Esophagus squamous epithelium (tissue), 5 donors: ENCODE results near the gene WBP2NL. TPM values are rescaled to one million over a fixed set of nuclear protein-coding genes. Genes with fewer than 3 reads are reported as not detected.
A peak's percentile ranks its signal among the peaks of the same experiment; 100 is the strongest.
"Not testable (repeated sequence)": the region's sequence is repeated elsewhere in the genome, so short reads cannot be mapped to it uniquely, and the experiment has no call there.

Experiments used
- DNase-seq: peaks from one replicate; lab custom pipeline; 2025; lab: John Stamatoyannopoulos, UW
- H3K27ac ChIP-seq, 4 donors: fragments of 200-600 bp; sonication (generic); one replicate each; pipeline ENCODE4 v1.5.1; 2016 to 2019; ENCODE audit warnings: mild to moderate bottlenecking in 1 of 4
- H3K27me3 ChIP-seq, 4 donors: fragments of 200-600 bp; sonication (generic); 1 replicate in 3 of 4; 2 replicates in 1 of 4; pipeline versions ENCODE4 v1.5.1 to v1.6.0; 2017 to 2021; ENCODE audit warnings: antibody characterized with exemption in 1 of 4
- H3K36me3 ChIP-seq, 3 donors: fragments of 200-600 bp; sonication (generic); one replicate each; pipeline ENCODE4 v1.5.1; 2016 to 2019
- H3K4me1 ChIP-seq, 3 donors: fragments of 200-600 bp; sonication (generic); one replicate each; pipeline ENCODE4 v1.5.1; 2017 to 2019
- H3K4me3 ChIP-seq, 4 donors: fragments of 200-600 bp; sonication (generic); 1 replicate in 3 of 4; 2 replicates in 1 of 4; pipeline ENCODE4 v1.5.1; 2016 to 2019; ENCODE audit warnings: mild to moderate bottlenecking in 2 of 4, moderate library complexity in 1 of 4
- H3K9me3 ChIP-seq, 3 donors: fragments of 200-600 bp; sonication (generic); one replicate each; pipeline ENCODE4 v1.5.1; 2016 to 2019
- CTCF ChIP-seq, 6 experiments: fragments of 450-650 bp in 4 of 6; fragments of 200-600 bp in 2 of 6; sonication (generic) in 2 of 6; IDR thresholded peaks; one replicate each; pipeline ENCODE4 v1.5.1; 2016 to 2019; ENCODE audit warnings: antibody characterized with exemption in 6 of 6, mild to moderate bottlenecking in 4 of 6, moderate library complexity in 4 of 6
- POLR2A ChIP-seq, 4 donors: fragments of 450-650 bp; IDR thresholded peaks; one replicate each; pipeline ENCODE4 v1.6.1; 2017; ENCODE audit warnings: antibody characterized with exemption in 4 of 4, mild to moderate bottlenecking in 4 of 4, moderate library complexity in 3 of 4
- WGBS, 2 donors: methylation state at CpG; one replicate each; pipeline ENCODE4 v1.1.5; 2018; 5-methylcytosine and 5-hydroxymethylcytosine counted together
- intact Hi-C: fragments of 100-400 bp; cut with DNase I; formaldehyde crosslinking; loops from one replicate; pipeline ENCODE4 v1.15.0; 2022
- total RNA-seq, 4 donors: library from RNA; depleted of rRNA; stranded (reverse); fragments of >200 nt; gene quantifications; one replicate each; pipeline ENCODE4 v1.1.0, GENCODE V29; 2016
- donor health status: DM: yes; HTN: yes; CAD: no.

WBP2NL gene, protein sequence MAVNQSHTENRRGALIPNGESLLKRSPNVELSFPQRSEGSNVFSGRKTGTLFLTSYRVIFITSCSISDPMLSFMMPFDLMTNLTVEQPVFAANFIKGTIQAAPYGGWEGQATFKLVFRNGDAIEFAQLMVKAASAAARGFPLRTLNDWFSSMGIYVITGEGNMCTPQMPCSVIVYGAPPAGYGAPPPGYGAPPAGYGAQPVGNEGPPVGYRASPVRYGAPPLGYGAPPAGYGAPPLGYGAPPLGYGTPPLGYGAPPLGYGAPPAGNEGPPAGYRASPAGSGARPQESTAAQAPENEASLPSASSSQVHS
- under 1 TPM in 2 of 4 donors, not detected in 2; 0.08 to 0.95 TPM for total RNA-seq

GRCh38 chr22:41998361-41999261, at the start of gene WBP2NL:
WBP2NL (plus strand) TSS chr22:41998788; CDS start chr22:41998819, 31 bp downstream.
- intact Hi-C loops: no loop called here
- peak within 1 kb of the TSS in 3 of 4 donors; percentile 33 to 61 (median 60) for H3K27ac ChIP-seq
- peak within 1 kb of the TSS; percentile 38 to 69 (median 52) for H3K4me3 ChIP-seq
- H3K9me3 ChIP-seq: no peaks in the 10 kb centered on the region
- peaks cover 0 to 8% (median 0%) of the 10 kb centered on the region in 4 donors for H3K27me3 ChIP-seq
- peaks cover 3 to 18% (median 13%) of the 10 kb centered on the region in 3 donors for H3K4me1 ChIP-seq
- H3K36me3 ChIP-seq: no peaks in the 10 kb centered on the region
- peak; percentile 47 for DNase-seq
- TF ChIP-seq CTCF (IDR thresholded peaks at IDR 0.05): peak in 2 of 6 experiments; percentile 4 to 8
- TF ChIP-seq POLR2A (IDR thresholded peaks at IDR 0.05): peak in 3 of 4 donors; percentile 24 to 56 (median 43)
- WGBS, 2 donors: 38 to 64% methylated on average over 8 to 14 of the region's 71 CpGs

DNA sequence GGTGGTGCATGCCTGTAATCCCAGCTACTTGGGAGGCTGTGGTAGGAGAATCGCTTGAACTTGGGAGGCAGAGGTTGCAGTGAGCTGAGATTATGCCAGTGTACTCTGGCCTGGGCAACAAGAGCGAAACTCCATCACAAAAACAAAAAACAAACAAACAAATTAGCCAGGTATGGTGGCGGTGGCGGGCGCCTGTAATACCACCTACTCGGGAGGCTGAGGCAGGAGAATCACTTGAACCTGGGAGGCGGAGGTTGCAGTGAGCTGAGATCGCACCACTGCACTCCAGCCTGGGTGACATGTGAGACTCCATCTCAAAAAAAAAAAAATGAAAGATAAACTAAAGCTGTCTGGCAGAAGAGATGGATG, 49.7 kb upstream of the WBP2NL start:
- H3K36me3 ChIP-seq, DNase-seq, H3K9me3 ChIP-seq, H3K27me3 ChIP-seq, H3K27ac ChIP-seq, intact Hi-C loops, H3K4me3 ChIP-seq: not testable (repeated sequence)
- 84 to 94% methylated on average over 6 to 8 of the region's 8 CpGs for WGBS, 2 donors
- H3K4me1 ChIP-seq: peaks cover 12 to 20% (median 13%) of the 10 kb centered on the region in 3 donors

DNA sequence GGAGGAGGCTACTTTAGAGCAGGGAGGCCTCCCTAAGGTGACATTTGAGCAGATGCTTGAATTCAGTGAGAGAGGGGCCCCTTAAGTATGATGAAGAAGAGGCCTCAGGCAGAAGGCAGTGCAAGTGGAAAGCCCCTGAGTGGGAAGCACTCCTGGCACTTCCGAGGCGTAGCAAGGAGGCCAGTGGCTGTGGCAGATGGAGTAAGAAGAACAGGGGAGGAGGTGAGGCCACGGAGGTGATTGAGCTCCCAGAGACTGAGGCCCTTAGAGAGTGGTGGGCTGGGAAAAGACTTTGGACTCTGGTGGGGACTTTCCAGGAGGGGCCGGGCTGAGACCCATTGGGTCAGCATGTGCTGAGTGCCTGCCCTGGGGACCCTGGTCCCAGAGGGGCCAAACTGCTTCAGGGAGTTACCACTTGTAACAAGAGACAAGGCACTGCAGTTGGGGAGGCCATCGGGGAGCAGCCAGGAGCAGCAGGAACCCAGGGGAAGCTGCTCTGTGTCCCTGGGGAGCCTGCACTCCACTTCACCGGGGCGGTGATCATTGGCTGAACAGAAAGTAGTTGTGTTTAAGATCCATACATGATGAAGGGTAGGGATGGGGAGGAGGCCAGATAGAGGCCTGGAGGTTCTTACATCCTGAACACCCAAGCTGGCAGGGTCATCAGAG, 49.2 kb upstream of the WBP2NL start:
- Histone ChIP-seq H3K36me3 (no peaks in the 10 kb centered on the region), H3K27ac (no peak overlapping the region), H3K27me3 (no peaks in the 10 kb centered on the region), H3K4me3 (no peak overlapping the region), H3K9me3 (no peaks in the 10 kb centered on the region), H3K4me1 (peaks cover 12 to 20% (median 13%) of the 10 kb centered on the region in 3 donors)
- TF ChIP-seq POLR2A (IDR thresholded peaks at IDR 0.05) (no peak), CTCF (IDR thresholded peaks at IDR 0.05) (no peak)
- 82 to 93% methylated on average over 7 of the region's 7 CpGs for WGBS, 2 donors
- no peak for DNase-seq
- intact Hi-C loops: no loop called here

- DNase-seq: no peak
- no peak for TF ChIP-seq CTCF (IDR thresholded peaks at IDR 0.05)
- TF ChIP-seq POLR2A (IDR thresholded peaks at IDR 0.05): no peak
- Histone ChIP-seq H3K27ac (no peak within 1 kb of the TSS), H3K4me3 (no peak within 1 kb of the TSS), H3K36me3 (no peaks in the 10 kb centered on the region), H3K9me3 (no peaks in the 10 kb centered on the region), H3K27me3 (no peaks in the 10 kb centered on the region), H3K4me1 (peaks cover 4 to 5% (median 5%) of the 10 kb centered on the region in 3 donors)
- WGBS, 2 donors: 52 to 74% methylated on average over 3 of the region's 16 CpGs
- intact Hi-C loops: loop anchor here (10.0 kb wide), 1 partner anchor 503 kb away; no protein-coding TSS in a partner anchor
Observed at GRCh38 chr22:41951898-41952474, 46.6 kb upstream of the WBP2NL start, which contains the start of gene SMIM45. SMIM45 (plus strand) TSS chr22:41952150.

DNA sequence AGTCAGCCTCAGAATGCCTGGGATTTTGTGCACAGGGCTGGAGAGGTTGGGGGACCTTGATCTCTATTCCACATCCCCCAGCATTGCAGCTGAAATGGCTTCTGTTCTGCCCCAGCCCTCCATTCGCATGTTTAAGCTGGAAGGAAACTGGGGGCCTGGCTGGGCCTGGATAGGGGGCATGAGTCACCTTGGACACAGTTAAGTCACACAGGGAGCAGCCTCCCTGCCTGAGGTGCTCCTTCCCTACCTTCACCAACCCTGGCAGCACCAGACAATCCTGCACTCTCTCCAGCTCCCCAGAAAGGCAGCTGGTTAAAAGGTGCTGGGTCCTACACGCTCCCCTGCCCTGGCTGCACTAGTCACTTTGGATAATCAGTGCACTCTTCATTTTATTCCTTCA, 45.9 kb upstream of the WBP2NL start:
- no peaks in the 10 kb centered on the region for H3K27me3 ChIP-seq
- H3K4me1 ChIP-seq: peaks cover 3 to 5% (median 3%) of the 10 kb centered on the region in 3 donors
- H3K36me3 ChIP-seq: no peaks in the 10 kb centered on the region
- H3K27ac ChIP-seq: no peak overlapping the region
- intact Hi-C loops: loop anchor here (10.0 kb wide), 1 partner anchor 502 kb away; no protein-coding TSS in a partner anchor
- no peak for DNase-seq
- no peak overlapping the region for H3K4me3 ChIP-seq
- 79 to 92% methylated on average over 2 of the region's 2 CpGs for WGBS, 2 donors
- TF ChIP-seq CTCF (IDR thresholded peaks at IDR 0.05): no peak
- TF ChIP-seq POLR2A (IDR thresholded peaks at IDR 0.05): no peak
- H3K9me3 ChIP-seq: no peaks in the 10 kb centered on the region
